Endothelial cell of umbilical vein (primary cell): ENCODE results near the gene RANGAP1. TPM values are rescaled to one million over a fixed set of nuclear protein-coding genes. Genes with fewer than 3 reads are reported as not detected.

Experiments
- BruUV-seq: library from RNA; stranded (reverse); fragments of 400-500 nt; replicated peaks from 2 replicates; lab custom pipeline; 2021; lab: Mats Ljungman, UMichigan
- CTCF ChIA-PET: fragments of 300-600, 350-600 bp; sonication (Branson Sonifier 250); formaldehyde crosslinking; loops from one replicate; lab custom pipeline; 2021; ENCODE audit warnings: antibody characterized with exemption, inconsistent platforms; lab: Charles Lee
- POLR2A ChIA-PET: fragments of 300-600, 350-600 bp; sonication (Branson Sonifier 250); formaldehyde crosslinking; loops from one replicate; lab custom pipeline; 2021; ENCODE audit warnings: antibody characterized with exemption, inconsistent platforms; lab: Charles Lee
- DNase-seq: peaks from one replicate; pipeline ENCODE4 v3.0.0-alpha.2; 2011; ENCODE audit warnings: low read depth, low spot score
- FAIRE-seq: peaks from 2 replicates; lab custom pipeline; 2011; peaks lifted over from hg19 to GRCh38; lab: Jason Lieb, UNC
- H2AFZ ChIP-seq: 2 replicates; pipeline ENCODE4 v1.6.0; 2012; ENCODE audit warnings: low read depth, low read length, control low read depth, inconsistent platforms
- H3K27ac ChIP-seq: 2 replicates; pipeline ENCODE4 v1.5.1; 2011; ENCODE audit warnings: low read depth, mild to moderate bottlenecking, control low read depth, low read length, moderate library complexity; ENCODE audit not compliant: insufficient read depth
- H3K27me3 ChIP-seq, 2 experiments: 2 replicates each; pipeline versions ENCODE4 v1.6.0 to v1.6.1; 2011; ENCODE audit warnings: low read length in 2 of 2, mixed read lengths in 1 of 2; ENCODE audit not compliant: control insufficient read depth in 2 of 2, insufficient read depth in 2 of 2
- H3K36me3 ChIP-seq, 2 experiments: 2 replicates in 1 of 2; 3 replicates in 1 of 2; pipeline ENCODE4 v1.5.1; 2011; ENCODE audit warnings: low read length in 2 of 2, mild to moderate bottlenecking in 1 of 2, moderate library complexity in 1 of 2; ENCODE audit not compliant: control insufficient read depth in 2 of 2, insufficient read depth in 2 of 2; ENCODE audit errors: extremely low read depth in 1 of 2
- H3K4me1 ChIP-seq: 3 replicates; pipeline ENCODE4 v1.5.1; 2011; ENCODE audit warnings: mild to moderate bottlenecking, low read length; ENCODE audit not compliant: control insufficient read depth, insufficient read depth; ENCODE audit errors: extremely low read depth
- H3K4me2 ChIP-seq: 2 replicates; pipeline ENCODE4 v1.6.1; 2011; ENCODE audit warnings: low read length, control low read depth, mixed read lengths; ENCODE audit not compliant: insufficient read depth
- H3K4me3 ChIP-seq, 3 experiments: fragments of 200-600 bp in 1 of 3; sonication (generic), shearing (Covaris generic) in 1 of 3; replicated peaks in 1 of 3; 2 replicates each; pipeline ENCODE4 v1.5.1; 2011 to 2016; ENCODE audit warnings: control low read depth in 3 of 3, low read length in 3 of 3, mild to moderate bottlenecking in 2 of 3, inconsistent platforms in 1 of 3, low read depth in 1 of 3, moderate library complexity in 1 of 3; ENCODE audit not compliant: insufficient read depth in 1 of 3
- H3K79me2 ChIP-seq: 2 replicates; pipeline ENCODE4 v1.6.0; 2012; ENCODE audit warnings: low read length, inconsistent platforms; ENCODE audit not compliant: control insufficient read depth, insufficient read depth
- H3K9ac ChIP-seq: replicated peaks from 2 replicates; pipeline ENCODE3; 2011; ENCODE audit warnings: low read length, control low read depth; ENCODE audit not compliant: insufficient read depth; ENCODE audit errors: extremely low read depth
- H3K9me1 ChIP-seq: replicated peaks from 3 replicates; pipeline ENCODE4 v1.6.0; 2011; ENCODE audit warnings: mild to moderate bottlenecking, low read length; ENCODE audit not compliant: control insufficient read depth, insufficient read depth; ENCODE audit errors: extremely low read depth
- H3K9me3 ChIP-seq: replicated peaks from 2 replicates; pipeline ENCODE4 v1.5.1; 2012; ENCODE audit warnings: low read length, inconsistent platforms; ENCODE audit not compliant: control insufficient read depth, insufficient read depth
- H4K20me1 ChIP-seq: replicated peaks from 2 replicates; pipeline ENCODE3; 2011; ENCODE audit warnings: mild to moderate bottlenecking, low read length; ENCODE audit not compliant: control insufficient read depth, insufficient read depth; ENCODE audit errors: extremely low read depth
- CTCF ChIP-seq, 2 donors: IDR thresholded peaks; 1 replicate in 1 of 2; 2 replicates in 1 of 2; pipeline ENCODE4 v1.5.1; 2011; ENCODE audit warnings: low read length in 2 of 2, mild to moderate bottlenecking in 2 of 2, moderate library complexity in 2 of 2, control low read depth in 1 of 2, inconsistent platforms in 1 of 2, low read depth in 1 of 2; ENCODE audit not compliant: insufficient read depth in 1 of 2; ENCODE audit errors: extremely low read depth in 1 of 2
- EZH2 ChIP-seq: IDR thresholded peaks from 2 replicates; pipeline ENCODE4 v1.6.1; 2012; ENCODE audit warnings: borderline replicate concordance, low read depth, mild to moderate bottlenecking, moderate library complexity, low read length, inconsistent platforms; ENCODE audit not compliant: severe bottlenecking
- FOS ChIP-seq: IDR thresholded peaks from 2 replicates; pipeline ENCODE4 v1.6.1; 2011; ENCODE audit warnings: mild to moderate bottlenecking, low read length, moderate library complexity, borderline replicate concordance; ENCODE audit not compliant: insufficient read depth
- GATA2 ChIP-seq: IDR thresholded peaks from 2 replicates; pipeline ENCODE4 v1.7.0; 2011; ENCODE audit warnings: low read depth, mild to moderate bottlenecking, moderate library complexity, mixed read lengths, low read length; ENCODE audit not compliant: insufficient read length, insufficient read depth
- JUN ChIP-seq: IDR thresholded peaks from 2 replicates; pipeline ENCODE4 v1.6.1; 2011; ENCODE audit warnings: borderline replicate concordance, low read depth; ENCODE audit not compliant: insufficient read length, insufficient read depth
- MAX ChIP-seq: IDR thresholded peaks from 2 replicates; pipeline ENCODE4 v1.6.1; 2011; ENCODE audit not compliant: insufficient read depth, insufficient read length
- MYC ChIP-seq: IDR thresholded peaks from one replicate; pipeline ENCODE4 v1.6.1; 2011; ENCODE audit warnings: mild to moderate bottlenecking, low read depth, low read length
- POLR2A ChIP-seq: IDR thresholded peaks from 2 replicates; pipeline ENCODE4 v1.6.1; 2012; ENCODE audit warnings: low read depth, mild to moderate bottlenecking, control low read depth, low read length
- POLR2AphosphoS5 ChIP-seq: IDR thresholded peaks from 2 replicates; pipeline ENCODE4 v1.6.1; 2012; ENCODE audit warnings: low read depth, mild to moderate bottlenecking, control low read depth, low read length, moderate library complexity; ENCODE audit not compliant: insufficient read depth
- dilution Hi-C: fragments of 300-500 bp; cut with MboI; formaldehyde crosslinking; loops from one replicate; pipeline ENCODE4 v1.15.0; 2019; ENCODE audit warnings: low sequenced_read_pairs; ENCODE audit not compliant: extremely low pct_ligation_motif_present
- intact Hi-C: fragments of 100-400 bp; cut with micrococcal nuclease; formaldehyde crosslinking; loops from one replicate; pipeline ENCODE4 v1.10.0; 2022
- polyA plus RNA-seq, 4 experiments: library from polyadenylated mRNA; depleted of rRNA in 3 of 4; stranded (reverse) in 3 of 4; unstranded in 1 of 4; fragments of >200 nt; gene quantifications; 2 replicates each; pipeline versions ENCODE4 v1.2.1 to v1.2.3, GENCODE V29; 2011 to 2012; ENCODE audit warnings: missing spikeins in 1 of 4
- total RNA-seq: library from RNA; stranded (reverse); gene quantifications from 2 replicates; pipeline ENCODE4 v1.2.3, GENCODE V29; 2021

Gene RANGAP1
- total and polyA plus RNA-seq, 2 donors (not counting 3 experiments of a cell fraction or from before 2014, with no cell fraction given): 169 to 182 TPM

- BruUV-seq: no TSS peak
- Histone ChIP-seq H3K27ac (no peak overlapping the region), H3K9ac (no peak overlapping the region), H3K9me3 (no peaks in the 10 kb centered on the region), H3K79me2 (no peaks in the 10 kb centered on the region), H3K36me3 (peaks cover 26 to 72% of the 10 kb centered on the region in 2 experiments), H3K9me1 (no peaks in the 10 kb centered on the region), H3K4me1 (no peaks in the 10 kb centered on the region), H2AFZ (no peak overlapping the region), H4K20me1 (no peaks in the 10 kb centered on the region), H3K4me2 (no peak overlapping the region), H3K27me3 (no peaks in the 10 kb centered on the region), H3K4me3 (no peak overlapping the region)
- dilution Hi-C loops: no loop called here
- TF ChIP-seq CTCF (IDR thresholded peaks at IDR 0.05; ENCODE audit: extremely low read depth in 1 of 2, insufficient read depth in 1 of 2, low read depth in 1 of 2, low read length in 2 of 2) (no peak), EZH2 (no peak), MAX (no peak), JUN (no peak), GATA2 (no peak), FOS (no peak), MYC (no peak), POLR2AphosphoS5 (no peak), POLR2A (no peak)
- no peak for DNase-seq
- POLR2A ChIA-PET: no interaction called here
- FAIRE-seq: no peak
- CTCF ChIA-PET: no interaction called here
- intact Hi-C loops: no loop called here
Observed at GRCh38 chr22:41248314-41248713, 37.7 kb downstream of the RANGAP1 start.
